GM12892 (cell line): ENCODE data around the gene CTNS.

Source experiments
- POLR2A ChIP-seq: IDR thresholded peaks from 2 replicates; pipeline ENCODE4 v1.6.1; 2011; ENCODE audit warnings: low read depth, low read length, control low read depth
- POLR2AphosphoS5 ChIP-seq: IDR thresholded peaks from 2 replicates; pipeline ENCODE4 v1.6.1; 2011; ENCODE audit warnings: low read depth, low read length, control low read depth

GRCh38 chr17:3669085-3669347 lies 32.5 kb downstream of the CTNS start:
- TF ChIP-seq POLR2A (no peak), POLR2AphosphoS5 (no peak)
